RWPE2 (cell line): ENCODE measurements around the gene MYH16.
"Not testable (repeated sequence)": the region's sequence is repeated elsewhere in the genome, so short reads cannot be mapped to it uniquely, and the experiment has no call there.

Experiments
- ATAC-seq: fragments of 200-7000 bp; cut with Tn5 transposase; 3 replicates; pipeline ENCODE4 v1.9.1; 2021; ENCODE audit warnings: low read depth
- DNase-seq: peaks from one replicate; pipeline ENCODE4 v3.0.0-alpha.2; 2020; ENCODE audit warnings: low spot score
- H3K27ac ChIP-seq: fragments of 450-650 bp; 2 replicates; pipeline ENCODE4 v1.5.1; 2017; ENCODE audit warnings: mild to moderate bottlenecking; ENCODE audit not compliant: poor library complexity, severe bottlenecking
- H3K27me3 ChIP-seq: fragments of 250-450 bp; sonication (Bioruptor Pico); 2 replicates; pipeline ENCODE4 v1.5.1; 2021; ENCODE audit warnings: mild to moderate bottlenecking, moderate library complexity; ENCODE audit not compliant: insufficient read depth, poor library complexity, severe bottlenecking
- H3K36me3 ChIP-seq: fragments of 250-450 bp; sonication (Bioruptor Pico); 2 replicates; pipeline ENCODE4 v1.5.1; 2020; ENCODE audit warnings: low read depth, mild to moderate bottlenecking, moderate library complexity
- H3K4me1 ChIP-seq: fragments of 250-450 bp; sonication (Bioruptor Pico); 2 replicates; pipeline ENCODE4 v1.5.1; 2021; ENCODE audit warnings: mild to moderate bottlenecking, moderate library complexity; ENCODE audit not compliant: insufficient read depth, poor library complexity, severe bottlenecking
- H3K4me3 ChIP-seq: fragments of 250-450 bp; sonication (Bioruptor Pico); 2 replicates; pipeline ENCODE4 v1.5.1; 2021; ENCODE audit warnings: mild to moderate bottlenecking, moderate library complexity; ENCODE audit not compliant: severe bottlenecking
- H3K9me3 ChIP-seq: fragments of 250-450 bp; sonication (Bioruptor Pico); 2 replicates; pipeline ENCODE4 v1.5.1; 2021; ENCODE audit warnings: mild to moderate bottlenecking, moderate library complexity; ENCODE audit not compliant: severe bottlenecking
- TF ChIP-seq, protein P1 (sequence below): fragments of 450-650 bp; IDR thresholded peaks from one replicate; pipeline ENCODE4 v1.5.1; 2017; ENCODE audit warnings: mild to moderate bottlenecking, moderate library complexity; ENCODE audit not compliant: poor library complexity, severe bottlenecking

The MYH16 gene

DNA sequence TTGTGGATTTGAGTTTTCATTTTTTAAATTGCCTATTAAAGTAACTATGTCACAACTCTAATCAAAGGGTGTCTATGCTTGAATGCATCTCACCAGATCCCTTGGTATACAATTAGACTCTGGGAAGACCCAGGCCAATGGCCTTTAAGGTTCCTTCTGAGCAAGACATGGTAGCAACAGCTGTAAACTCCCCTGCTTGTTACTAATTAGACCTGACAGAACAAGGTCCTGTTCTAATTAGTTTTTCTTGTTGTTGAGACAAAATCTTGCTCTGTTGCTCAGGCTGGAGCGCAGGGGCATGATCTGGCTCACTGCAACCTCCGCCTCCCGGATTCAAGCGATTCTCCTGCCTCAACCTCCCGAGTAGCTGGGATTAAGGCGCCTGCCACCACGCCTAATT is 2.9 kb downstream of the MYH16 start:
- no peaks in the 10 kb centered on the region for H3K9me3 ChIP-seq
- DNase-seq = no peak
- TF ChIP-seq, protein P1, sequence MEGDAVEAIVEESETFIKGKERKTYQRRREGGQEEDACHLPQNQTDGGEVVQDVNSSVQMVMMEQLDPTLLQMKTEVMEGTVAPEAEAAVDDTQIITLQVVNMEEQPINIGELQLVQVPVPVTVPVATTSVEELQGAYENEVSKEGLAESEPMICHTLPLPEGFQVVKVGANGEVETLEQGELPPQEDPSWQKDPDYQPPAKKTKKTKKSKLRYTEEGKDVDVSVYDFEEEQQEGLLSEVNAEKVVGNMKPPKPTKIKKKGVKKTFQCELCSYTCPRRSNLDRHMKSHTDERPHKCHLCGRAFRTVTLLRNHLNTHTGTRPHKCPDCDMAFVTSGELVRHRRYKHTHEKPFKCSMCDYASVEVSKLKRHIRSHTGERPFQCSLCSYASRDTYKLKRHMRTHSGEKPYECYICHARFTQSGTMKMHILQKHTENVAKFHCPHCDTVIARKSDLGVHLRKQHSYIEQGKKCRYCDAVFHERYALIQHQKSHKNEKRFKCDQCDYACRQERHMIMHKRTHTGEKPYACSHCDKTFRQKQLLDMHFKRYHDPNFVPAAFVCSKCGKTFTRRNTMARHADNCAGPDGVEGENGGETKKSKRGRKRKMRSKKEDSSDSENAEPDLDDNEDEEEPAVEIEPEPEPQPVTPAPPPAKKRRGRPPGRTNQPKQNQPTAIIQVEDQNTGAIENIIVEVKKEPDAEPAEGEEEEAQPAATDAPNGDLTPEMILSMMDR = no peak
- no peaks in the 10 kb centered on the region for H3K36me3 ChIP-seq
- peak overlapping the region; percentile 97 for H3K27ac ChIP-seq
- no peaks in the 10 kb centered on the region for H3K27me3 ChIP-seq
- peaks cover 18% of the 10 kb centered on the region for H3K4me1 ChIP-seq
- H3K4me3 ChIP-seq = no peak overlapping the region
- ATAC-seq = no peak

DNA sequence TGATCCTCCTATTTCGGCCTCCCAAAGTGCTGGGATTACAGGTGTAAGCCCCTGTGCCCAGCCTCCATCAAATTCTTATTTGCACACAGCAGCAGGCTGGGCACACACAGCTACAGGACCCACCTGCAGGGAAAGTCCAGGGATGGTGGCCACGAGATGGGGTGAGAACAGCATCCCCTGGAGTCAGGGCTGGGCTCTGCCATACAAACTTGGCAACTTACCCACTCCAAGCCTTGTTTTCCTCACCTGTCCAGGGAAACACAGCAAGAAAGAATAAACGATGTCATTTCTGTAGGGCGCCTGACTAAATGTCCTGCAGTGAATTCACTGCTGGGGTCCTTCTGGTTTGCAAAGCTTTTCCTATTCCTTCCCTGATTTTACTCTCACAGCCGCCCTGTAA is 5.5 kb downstream of the MYH16 start:
- no peaks in the 10 kb centered on the region for H3K36me3 ChIP-seq
- ATAC-seq = no peak
- TF ChIP-seq, protein P1 = peak; percentile 7

DNA sequence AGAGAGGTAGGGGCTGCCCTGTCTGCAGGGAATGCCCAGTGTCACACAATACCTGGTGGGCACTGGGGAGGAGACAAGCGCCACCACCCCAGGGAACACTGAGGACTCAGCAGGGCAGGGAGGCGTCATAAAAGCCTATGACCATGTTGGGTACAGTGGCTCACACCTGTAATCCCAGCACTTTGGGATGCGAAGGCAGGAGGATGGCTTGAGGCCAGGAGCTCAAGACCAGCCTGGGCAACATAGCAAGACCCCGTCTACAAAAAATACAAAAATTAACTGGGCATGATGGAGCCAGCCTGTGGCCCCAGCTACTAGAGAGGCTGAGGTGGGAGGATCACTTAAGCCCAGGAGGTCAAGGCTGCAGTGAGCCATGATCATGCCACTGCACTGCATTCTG is 11.5 kb downstream of the MYH16 start:
- not testable (repeated sequence) for H3K36me3 ChIP-seq, H3K4me1 ChIP-seq, H3K27me3 ChIP-seq

More for the DNA sequence above, 5.5 kb downstream of the MYH16 start:
- Histone ChIP-seq H3K9me3 (no peaks in the 10 kb centered on the region), H3K4me1 (peaks cover 12% of the 10 kb centered on the region), H3K27ac (no peak overlapping the region), H3K27me3 (no peaks in the 10 kb centered on the region), H3K4me3 (no peak overlapping the region)
- DNase-seq = no peak

DNA sequence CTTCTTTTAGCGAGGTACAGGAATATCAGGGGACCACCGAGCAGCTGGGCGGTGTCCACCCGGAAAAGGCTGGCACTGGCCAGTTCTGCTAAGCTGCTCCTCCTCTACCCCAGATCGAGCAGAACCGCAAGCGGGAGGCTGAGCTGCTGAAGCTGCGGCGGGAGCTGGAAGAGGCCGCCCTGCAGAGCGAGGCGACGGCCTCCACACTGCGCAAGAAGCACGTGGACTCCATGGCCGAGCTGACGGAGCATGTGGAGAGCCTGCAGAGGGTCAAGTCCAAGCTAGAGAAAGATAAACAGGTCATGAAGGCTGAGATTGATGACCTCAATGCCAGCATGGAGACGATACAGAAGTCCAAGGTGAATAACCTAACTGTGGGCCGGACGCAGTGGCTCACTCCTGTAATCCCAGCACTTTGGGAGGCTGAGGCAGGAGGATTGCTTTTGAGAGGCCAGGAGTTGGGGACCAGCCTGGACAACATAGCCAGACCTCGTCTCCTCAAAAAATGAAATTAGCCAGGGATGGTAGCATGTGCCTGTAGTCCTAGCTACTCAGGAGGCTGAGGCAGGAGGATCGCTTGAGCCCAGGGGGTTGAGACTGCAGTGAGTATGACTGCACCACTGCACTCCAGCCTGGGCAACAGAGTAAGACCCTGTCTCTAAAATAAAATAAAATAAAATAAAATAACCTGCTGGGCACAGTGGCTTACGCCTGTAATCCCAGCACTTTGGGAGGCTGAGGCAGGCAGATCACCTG is 15.3 kb downstream of the MYH16 start:
- H3K36me3 ChIP-seq = no peaks in the 10 kb centered on the region
- no peak overlapping the region for H3K4me3 ChIP-seq
- no peaks in the 10 kb centered on the region for H3K4me1 ChIP-seq
- H3K27me3 ChIP-seq = no peaks in the 10 kb centered on the region
- ATAC-seq = no peak
- no peak for DNase-seq
- no peaks in the 10 kb centered on the region for H3K9me3 ChIP-seq
- H3K27ac ChIP-seq = no peak overlapping the region
- TF ChIP-seq, protein P1 = no peak

More for the DNA sequence above, 11.5 kb downstream of the MYH16 start:
- not testable (repeated sequence) for ATAC-seq, H3K4me3 ChIP-seq, DNase-seq, H3K9me3 ChIP-seq, H3K27ac ChIP-seq

DNA sequence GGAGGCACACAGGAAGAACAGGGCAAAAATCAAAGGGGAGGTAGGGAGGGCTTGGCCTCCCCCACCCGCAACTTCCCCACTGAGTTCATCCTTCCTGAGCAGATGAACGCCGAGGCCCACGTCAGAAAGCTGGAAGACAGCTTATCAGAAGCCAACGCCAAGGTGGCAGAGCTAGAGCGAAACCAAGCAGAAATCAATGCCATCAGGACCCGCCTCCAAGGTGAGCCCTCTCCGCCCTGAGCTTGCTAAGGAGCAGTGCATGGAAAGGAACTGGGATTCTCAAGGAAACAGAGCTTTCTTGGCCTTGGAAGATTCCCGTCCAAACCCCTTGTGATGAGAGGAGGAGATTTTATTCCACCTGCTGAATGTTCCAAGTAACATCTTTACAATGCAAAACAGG is 16.5 kb downstream of the MYH16 start:
- no peak for DNase-seq
- Histone ChIP-seq H3K27me3 (no peaks in the 10 kb centered on the region), H3K27ac (no peak overlapping the region), H3K4me3 (no peak overlapping the region), H3K36me3 (no peaks in the 10 kb centered on the region), H3K4me1 (no peaks in the 10 kb centered on the region), H3K9me3 (no peaks in the 10 kb centered on the region)
- TF ChIP-seq, protein P1 = no peak
- ATAC-seq = no peak

DNA sequence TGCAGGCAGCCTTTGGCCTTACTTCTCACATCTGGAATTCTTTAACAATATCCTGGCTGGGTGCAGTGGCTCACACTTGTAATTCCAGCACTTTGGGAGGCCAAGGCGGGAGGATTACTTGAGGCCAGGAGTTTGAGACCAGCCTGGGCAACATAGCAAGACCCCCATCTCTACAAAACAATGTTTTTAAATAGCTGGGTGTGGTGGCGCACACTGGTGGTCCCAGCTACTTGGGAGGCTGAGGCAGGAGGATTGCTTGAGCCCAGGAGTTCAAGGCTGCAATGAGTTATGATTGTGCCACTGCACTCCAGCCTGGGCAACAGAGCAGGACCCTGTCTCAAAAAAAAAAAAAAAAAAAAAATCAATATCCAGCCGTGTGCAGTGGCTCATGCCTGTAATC is 17.5 kb downstream of the MYH16 start:
- not testable (repeated sequence) for DNase-seq, ATAC-seq, H3K9me3 ChIP-seq, H3K4me1 ChIP-seq, H3K27ac ChIP-seq, H3K27me3 ChIP-seq, H3K36me3 ChIP-seq, H3K4me3 ChIP-seq
